GM19438 (cell line): ENCODE results near the gene GSE1.

Experiments used
- ATAC-seq: cut with Tn5 transposase; IDR thresholded peaks from one replicate; pipeline ENCODE4 v1.9.1; 2021; ENCODE audit warnings: low read depth; ENCODE audit not compliant: unreplicated experiment

GSE1 gene

GRCh38 chr16:85616607-85617321 lies 3.6 kb downstream of the GSE1 start:
- ATAC-seq = peak; percentile 28

GRCh38 chr16:85617948-85618347 lies 4.8 kb downstream of the GSE1 start:
- no peak for ATAC-seq

GRCh38 chr16:85618521-85618920 lies 5.4 kb downstream of the GSE1 start:
- ATAC-seq = no peak

- no peak for ATAC-seq
These were observed 6.2 kb downstream of the GSE1 start for GRCh38 chr16:85619101-85619891.

- ATAC-seq = no peak
These were observed 7.3 kb downstream of the GSE1 start for GRCh38 chr16:85620374-85620773.

GRCh38 chr16:85621698-85622428 lies 8.7 kb downstream of the GSE1 start:
- ATAC-seq = no peak

- ATAC-seq = no peak
These were observed 9.6 kb downstream of the GSE1 start for GRCh38 chr16:85622683-85623082.

GRCh38 chr16:85623250-85623649 lies 10.1 kb downstream of the GSE1 start:
- no peak for ATAC-seq

GRCh38 chr16:85623997-85624601 lies 11.0 kb downstream of the GSE1 start:
- no peak for ATAC-seq

GRCh38 chr16:85624646-85625045 lies 11.5 kb downstream of the GSE1 start:
- ATAC-seq = no peak

- no peak for ATAC-seq
These were observed 11.9 kb downstream of the GSE1 start for GRCh38 chr16:85625053-85625452.

- ATAC-seq = no peak
These were observed 12.5 kb downstream of the GSE1 start for GRCh38 chr16:85625485-85626117.

GRCh38 chr16:85626191-85626981 lies 13.3 kb downstream of the GSE1 start:
- no peak for ATAC-seq

- ATAC-seq = no peak
These were observed 14.0 kb downstream of the GSE1 start for GRCh38 chr16:85627089-85627488.

- no peak for ATAC-seq
These were observed 14.6 kb downstream of the GSE1 start for GRCh38 chr16:85627526-85628264.

GRCh38 chr16:85628265-85628556 lies 15.1 kb downstream of the GSE1 start:
- ATAC-seq = no peak

- ATAC-seq = no peak
These were observed 15.5 kb downstream of the GSE1 start for GRCh38 chr16:85628645-85629044.

GRCh38 chr16:85629326-85629725 lies 16.2 kb downstream of the GSE1 start:
- ATAC-seq = no peak

GRCh38 chr16:85629853-85630252 lies 16.7 kb downstream of the GSE1 start:
- no peak for ATAC-seq
